Immature natural killer cell (primary cell): ENCODE measurements around the gene CCM2. TPM values are rescaled to one million over a fixed set of nuclear protein-coding genes. Genes with fewer than 3 reads are reported as not detected.

ENCODE experiments used
- DNase-seq, 3 donors: peaks; one replicate each; pipeline ENCODE4 v3.0.0; 2022; ENCODE audit warnings: mixed read lengths in 1 of 3
- H3K27ac Mint-ChIP-seq, 6 donors: one replicate each; pipeline ENCODE4 v1.8.0; 2020; ENCODE audit warnings: mixed read lengths in 6 of 6, mild to moderate bottlenecking in 5 of 6, inconsistent platforms in 4 of 6, moderate library complexity in 3 of 6
- H3K27me3 Mint-ChIP-seq, 3 donors: one replicate each; pipeline ENCODE4 v1.8.0; 2020 to 2021; ENCODE audit warnings: low read depth in 3 of 3, mild to moderate bottlenecking in 3 of 3, mixed read lengths in 3 of 3, moderate library complexity in 3 of 3, inconsistent platforms in 1 of 3
- H3K36me3 Mint-ChIP-seq, 3 donors: one replicate each; pipeline ENCODE4 v1.8.0; 2020; ENCODE audit warnings: mixed read lengths in 3 of 3, inconsistent platforms in 2 of 3, mild to moderate bottlenecking in 2 of 3
- H3K4me1 Mint-ChIP-seq, 2 donors: one replicate each; pipeline ENCODE4 v1.8.0; 2020; ENCODE audit warnings: inconsistent platforms in 2 of 2, mild to moderate bottlenecking in 2 of 2, mixed read lengths in 2 of 2, moderate library complexity in 1 of 2
- H3K4me3 Mint-ChIP-seq, 5 donors: one replicate each; pipeline ENCODE4 v1.8.0; 2020; ENCODE audit warnings: mild to moderate bottlenecking in 5 of 5, mixed read lengths in 5 of 5, inconsistent platforms in 3 of 5, moderate library complexity in 3 of 5
- H3K9me3 Mint-ChIP-seq, 6 donors: one replicate each; pipeline ENCODE4 v1.8.0; 2020; ENCODE audit warnings: mild to moderate bottlenecking in 6 of 6, mixed read lengths in 6 of 6, inconsistent platforms in 4 of 6, moderate library complexity in 3 of 6
- polyA plus RNA-seq, 3 donors: library from polyadenylated mRNA; unstranded; fragments of 300-500 nt; fragmentation: Illumina TruSeq; gene quantifications; one replicate each; pipeline ENCODE4 v1.2.3, GENCODE V29; 2021

Gene CCM2
- polyA plus RNA-seq, 3 donors from 2014 or later, result 60.4 to 120 (median 103) TPM

DNA sequence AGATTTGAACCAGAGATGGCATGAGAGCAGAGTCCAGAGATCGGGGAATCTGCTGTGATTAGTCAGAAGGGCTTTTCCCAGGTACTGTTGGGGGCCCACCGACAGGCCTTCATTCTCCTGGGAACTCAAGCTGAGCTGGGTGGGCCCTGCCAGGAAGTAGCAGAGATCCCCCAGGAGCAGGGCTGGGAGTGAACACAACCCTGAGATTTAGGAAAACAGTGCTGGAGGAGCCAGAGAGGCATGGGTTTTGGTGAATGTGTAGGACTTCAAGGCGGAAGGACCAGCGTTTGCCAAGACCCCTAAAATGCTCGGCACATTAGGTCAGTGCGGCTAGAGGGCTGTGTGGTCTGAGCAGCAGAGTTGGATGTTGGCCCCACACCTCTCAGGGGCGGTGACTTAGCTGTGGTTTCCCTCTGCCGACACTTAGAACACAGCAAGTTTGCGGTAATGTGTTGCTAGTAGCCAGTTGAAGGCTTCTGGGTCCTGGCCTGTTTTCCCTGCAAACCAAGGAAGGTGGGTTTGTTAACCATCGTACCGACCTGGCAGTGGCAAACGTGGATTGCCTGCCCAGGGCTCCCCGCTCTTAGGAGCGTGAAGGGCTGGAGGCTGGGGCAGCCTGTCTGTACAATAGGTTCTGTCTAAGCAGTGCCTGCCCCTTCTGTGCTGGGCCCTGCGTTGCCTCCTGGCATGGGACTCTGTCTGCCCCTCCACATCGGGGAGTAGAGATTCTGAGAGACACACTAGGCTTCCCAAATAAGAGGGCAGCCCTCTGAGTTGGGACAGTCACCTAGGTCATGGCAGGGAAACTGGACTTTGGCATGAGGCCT lies 74.7 kb downstream of the CCM2 start:
- Mint-ChIP-seq H3K9me3 (no peaks in the 10 kb centered on the region), H3K36me3 (peaks cover 4 to 32% (median 16%) of the 10 kb centered on the region in 3 donors), H3K27ac (peak overlapping the region; percentile 76 to 94 (median 86)), H3K4me1 (peaks cover 52 to 68% of the 10 kb centered on the region in 2 donors), H3K27me3 (peaks cover 1 to 4% (median 3%) of the 10 kb centered on the region in 3 donors), H3K4me3 (peak overlapping the region; percentile 61 to 77 (median 73))
- peak; percentile 56 to 65 (median 61) for DNase-seq

DNA sequence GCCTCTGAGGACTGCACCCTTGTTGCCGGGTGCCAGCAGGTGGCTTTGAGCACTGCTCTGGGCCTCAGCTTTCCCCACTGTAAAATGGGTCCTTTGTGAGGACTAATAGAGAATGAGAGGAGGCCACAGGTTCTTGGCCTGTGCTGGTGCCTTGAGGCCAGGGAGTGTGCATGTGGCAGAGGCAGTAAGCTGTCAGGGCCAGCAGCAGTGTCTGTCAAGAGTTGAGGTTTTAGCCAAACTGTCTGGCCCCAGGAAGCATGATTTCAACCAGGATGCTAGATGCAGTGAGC lies 75.3 kb downstream of the CCM2 start:
- no peak for DNase-seq
- Mint-ChIP-seq H3K36me3 (peaks cover 4 to 32% (median 16%) of the 10 kb centered on the region in 3 donors), H3K9me3 (no peaks in the 10 kb centered on the region), H3K4me3 (peak overlapping the region; percentile 61 to 77 (median 73)), H3K27me3 (peaks cover 1 to 4% (median 3%) of the 10 kb centered on the region in 3 donors), H3K4me1 (peaks cover 52 to 68% of the 10 kb centered on the region in 2 donors), H3K27ac (peak overlapping the region; percentile 76 to 94 (median 86))

DNA sequence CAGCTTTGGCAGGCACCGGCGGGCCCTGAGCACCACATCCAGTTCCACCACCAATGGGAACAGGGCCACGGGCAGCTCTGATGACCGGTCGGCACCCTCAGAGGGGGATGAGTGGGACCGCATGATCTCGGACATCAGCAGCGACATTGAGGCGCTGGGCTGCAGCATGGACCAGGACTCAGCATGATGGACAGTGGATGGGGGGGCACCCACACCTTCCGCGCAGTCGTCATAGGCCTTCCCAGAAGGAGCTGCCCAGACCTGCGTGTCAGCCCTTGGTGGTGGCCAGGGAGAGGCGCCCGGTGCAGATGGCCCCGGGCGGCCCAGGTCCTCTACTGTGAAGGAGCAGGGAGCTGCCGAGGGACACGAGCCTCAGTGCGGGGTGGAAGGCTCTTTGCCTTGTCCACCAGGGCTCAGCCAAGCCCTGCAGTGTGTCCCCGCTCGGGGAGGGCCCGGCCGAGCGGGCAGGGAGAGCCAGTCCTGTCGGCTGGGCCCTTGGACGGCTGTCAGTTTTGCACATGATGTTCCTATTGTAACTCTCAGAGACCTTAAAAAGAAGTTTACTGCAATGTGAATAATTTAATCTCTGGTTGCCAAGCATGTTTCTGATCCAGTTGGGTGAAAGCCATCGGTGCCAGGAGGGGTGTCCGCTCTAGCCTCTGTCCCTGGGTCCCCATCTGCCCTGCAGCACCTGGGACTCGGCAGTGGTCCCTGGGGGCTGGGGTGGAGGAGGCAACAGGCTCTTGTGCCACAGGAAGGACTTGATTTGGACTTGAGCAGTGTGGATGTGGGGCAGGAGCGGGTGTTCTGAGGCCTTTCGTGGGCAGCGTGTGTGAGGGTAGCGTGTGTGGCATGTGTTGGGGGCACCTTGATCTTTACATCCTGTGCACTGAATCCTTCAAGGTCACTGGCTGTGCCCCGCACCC lies 76.1 kb downstream of the CCM2 start:
- peak overlapping the region in 5 of 6 donors; percentile 10 to 94 (median 85) for H3K27ac Mint-ChIP-seq
- H3K9me3 Mint-ChIP-seq, result no peaks in the 10 kb centered on the region
- H3K4me1 Mint-ChIP-seq, result peaks cover 52 to 69% of the 10 kb centered on the region in 2 donors
- H3K27me3 Mint-ChIP-seq, result peaks cover 1 to 4% (median 3%) of the 10 kb centered on the region in 3 donors
- no peak for DNase-seq
- peak overlapping the region in 1 of 5 donors; percentile 3 for H3K4me3 Mint-ChIP-seq
- peaks cover 4 to 32% (median 16%) of the 10 kb centered on the region in 3 donors for H3K36me3 Mint-ChIP-seq

DNA sequence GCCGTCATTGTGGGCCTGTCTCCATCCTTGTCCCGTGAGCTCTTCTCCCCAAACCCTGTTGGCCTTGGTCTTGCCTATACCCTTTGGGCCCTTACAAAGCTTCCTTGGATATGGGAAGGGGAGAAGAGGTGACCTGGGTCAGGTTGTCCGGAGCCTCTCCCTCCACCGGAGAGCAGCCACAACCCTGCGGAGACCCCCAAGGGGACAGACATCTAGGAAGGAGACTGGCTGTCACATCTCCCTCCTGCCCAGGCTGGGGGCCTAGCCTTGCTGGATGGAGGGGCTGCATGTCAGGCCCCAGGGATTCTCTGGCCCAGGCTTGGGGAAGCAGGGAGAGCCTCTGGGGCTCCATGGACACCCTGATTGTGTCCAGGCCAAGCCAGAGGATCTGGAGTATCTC lies 76.9 kb downstream of the CCM2 start:
- no peak for DNase-seq
- Mint-ChIP-seq H3K4me3 (peak overlapping the region in 1 of 5 donors; percentile 36), H3K27ac (peak overlapping the region in 3 of 6 donors; percentile 34 to 74 (median 45)), H3K4me1 (peaks cover 45 to 64% of the 10 kb centered on the region in 2 donors), H3K9me3 (no peaks in the 10 kb centered on the region), H3K36me3 (peaks cover 4 to 24% (median 12%) of the 10 kb centered on the region in 3 donors), H3K27me3 (peaks cover 1 to 4% (median 2%) of the 10 kb centered on the region in 3 donors)

DNA sequence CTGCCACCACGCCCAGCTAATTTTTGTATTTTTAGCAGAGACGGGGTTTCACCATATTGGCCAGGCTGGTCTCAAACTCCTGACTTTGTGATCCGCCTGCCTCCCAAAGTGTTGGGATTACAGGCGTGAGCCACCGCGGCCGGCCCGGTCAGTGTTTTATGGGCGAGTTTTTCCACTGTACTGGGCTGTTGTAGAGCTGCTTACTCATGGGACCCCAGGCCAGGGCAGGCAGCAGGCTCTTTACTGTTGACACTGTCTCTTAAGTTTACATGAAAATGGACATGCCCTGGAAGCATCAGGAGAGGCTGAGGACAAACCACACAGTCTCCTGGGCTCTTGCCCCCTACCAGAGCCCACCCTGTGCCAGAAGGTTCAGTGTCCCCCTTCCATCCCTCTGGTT lies 77.6 kb downstream of the CCM2 start:
- Mint-ChIP-seq H3K4me1 (peaks cover 39 to 57% of the 10 kb centered on the region in 2 donors), H3K4me3 (peak overlapping the region in 1 of 5 donors; percentile 42), H3K27me3 (peaks cover 1 to 4% (median 2%) of the 10 kb centered on the region in 3 donors), H3K36me3 (peaks cover 4 to 21% (median 10%) of the 10 kb centered on the region in 3 donors), H3K9me3 (no peaks in the 10 kb centered on the region), H3K27ac (peak overlapping the region in 3 of 6 donors; percentile 34 to 62 (median 36))
- DNase-seq, result no peak

DNA sequence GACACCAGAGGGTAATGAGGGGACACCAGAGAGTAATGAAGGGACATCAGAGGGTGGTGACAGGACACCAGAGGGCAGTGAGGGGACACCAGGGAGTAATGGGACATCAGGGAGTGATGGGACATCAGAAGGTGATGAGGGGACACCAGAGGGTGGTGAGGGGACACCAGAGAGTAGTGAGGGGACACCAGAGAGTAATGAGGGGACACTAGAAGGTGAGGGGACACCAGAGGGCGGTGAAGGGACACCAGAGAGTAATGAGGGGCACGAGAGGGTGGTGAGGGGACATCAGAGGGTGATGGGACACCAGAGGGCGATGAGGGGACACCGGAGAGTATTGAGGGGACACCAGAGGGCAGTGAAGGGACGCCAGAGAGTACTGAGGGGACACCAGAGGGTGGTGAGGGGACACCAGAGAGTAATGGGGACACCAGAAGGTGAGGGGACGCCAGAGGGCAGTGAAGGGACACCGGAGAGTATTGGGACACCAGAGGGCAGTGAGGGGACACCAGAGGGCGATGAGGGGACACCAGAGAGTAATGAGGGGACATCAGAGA lies 78.2 kb downstream of the CCM2 start:
- no peak for DNase-seq
- Mint-ChIP-seq H3K9me3 (no peaks in the 10 kb centered on the region), H3K4me3 (peak overlapping the region in 1 of 5 donors; percentile 54), H3K36me3 (peaks cover 4 to 15% (median 6%) of the 10 kb centered on the region in 3 donors), H3K27me3 (peaks cover 1 to 4% (median 2%) of the 10 kb centered on the region in 3 donors), H3K27ac (peak overlapping the region in 4 of 6 donors; percentile 31 to 83 (median 58)), H3K4me1 (peaks cover 33 to 51% of the 10 kb centered on the region in 2 donors)

DNA sequence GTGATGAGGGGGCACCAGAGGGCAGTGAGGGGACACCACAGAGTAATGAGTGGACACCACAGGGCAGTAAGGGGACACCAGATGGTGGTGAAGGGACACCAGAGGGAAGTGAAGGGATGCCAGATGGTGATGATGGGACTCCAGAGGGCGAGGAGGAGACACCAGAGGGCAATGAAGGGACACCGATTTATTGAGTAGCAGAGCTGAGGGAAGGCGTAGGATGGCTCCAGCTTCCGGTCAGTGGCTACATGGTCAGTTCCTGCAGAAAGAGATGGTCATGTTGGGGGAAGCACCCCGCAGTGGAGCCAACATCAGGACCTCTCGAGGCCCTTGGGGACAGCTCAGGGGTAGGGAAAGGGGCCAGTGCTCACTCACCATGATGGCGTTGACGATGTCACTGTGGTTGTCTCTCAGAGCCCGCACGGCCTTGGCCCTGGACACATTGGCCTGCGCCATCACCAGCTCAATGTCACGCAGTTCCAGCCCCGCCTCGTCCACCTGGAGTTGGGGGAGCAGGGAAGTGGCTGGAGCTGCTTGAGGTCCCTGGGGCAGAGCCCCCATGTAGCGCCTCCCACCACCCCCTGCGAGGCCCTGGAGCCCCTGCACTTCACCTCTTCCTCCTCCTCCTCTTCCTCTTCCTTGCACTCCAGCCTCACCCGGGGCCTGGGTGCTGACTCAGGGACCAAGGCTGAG lies 80.4 kb downstream of the CCM2 start:
- peaks cover 0 to 4% (median 0%) of the 10 kb centered on the region in 3 donors for H3K27me3 Mint-ChIP-seq
- H3K27ac Mint-ChIP-seq, result peak overlapping the region; percentile 44 to 84 (median 64)
- H3K9me3 Mint-ChIP-seq, result no peaks in the 10 kb centered on the region
- H3K4me1 Mint-ChIP-seq, result peaks cover 10 to 29% of the 10 kb centered on the region in 2 donors
- DNase-seq, result no peak
- peaks cover 0 to under 1% (median under 1%) of the 10 kb centered on the region in 3 donors for H3K36me3 Mint-ChIP-seq
- H3K4me3 Mint-ChIP-seq, result no peak overlapping the region

DNA sequence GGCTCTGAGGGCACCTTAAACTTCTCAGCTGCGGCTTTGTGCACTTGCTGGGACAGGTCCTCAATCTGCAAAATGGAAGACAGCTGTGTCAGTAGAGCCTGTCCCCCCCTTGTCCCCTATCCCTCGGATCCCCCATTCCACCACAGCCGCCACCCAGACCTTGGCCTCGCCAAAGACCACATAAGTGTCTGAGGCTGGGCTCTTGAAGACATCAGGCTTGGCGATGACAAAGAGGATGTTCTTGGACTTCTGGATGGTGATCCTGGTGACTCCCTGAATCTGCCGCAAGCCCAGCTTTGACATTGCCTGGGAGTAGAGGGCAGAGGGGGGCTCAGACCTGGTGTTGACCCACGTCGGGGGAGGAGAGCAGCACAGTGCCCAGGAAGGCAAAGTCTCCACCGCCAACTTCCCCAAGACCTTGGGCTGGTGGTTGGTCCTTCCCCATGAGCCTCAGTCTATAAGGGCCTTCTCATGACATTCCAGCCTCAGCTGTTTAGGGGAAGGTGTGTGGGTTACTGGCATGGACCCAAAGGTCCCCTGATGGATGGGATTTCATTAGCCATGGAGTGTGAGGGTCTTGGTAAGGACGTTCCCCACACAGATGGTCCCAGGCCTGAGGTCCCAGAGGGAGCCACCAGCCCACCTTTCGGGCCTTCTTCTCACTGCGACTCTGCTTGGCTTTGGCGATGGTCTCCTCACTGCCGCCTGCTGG lies 81.1 kb downstream of the CCM2 start:
- Mint-ChIP-seq H3K27ac (peak overlapping the region; percentile 23 to 73 (median 54)), H3K27me3 (peaks cover 0 to 4% (median 0%) of the 10 kb centered on the region in 3 donors), H3K9me3 (no peaks in the 10 kb centered on the region), H3K4me1 (peaks cover 7 to 24% of the 10 kb centered on the region in 2 donors), H3K36me3 (no peaks in the 10 kb centered on the region), H3K4me3 (no peak overlapping the region)
- no peak for DNase-seq

DNA sequence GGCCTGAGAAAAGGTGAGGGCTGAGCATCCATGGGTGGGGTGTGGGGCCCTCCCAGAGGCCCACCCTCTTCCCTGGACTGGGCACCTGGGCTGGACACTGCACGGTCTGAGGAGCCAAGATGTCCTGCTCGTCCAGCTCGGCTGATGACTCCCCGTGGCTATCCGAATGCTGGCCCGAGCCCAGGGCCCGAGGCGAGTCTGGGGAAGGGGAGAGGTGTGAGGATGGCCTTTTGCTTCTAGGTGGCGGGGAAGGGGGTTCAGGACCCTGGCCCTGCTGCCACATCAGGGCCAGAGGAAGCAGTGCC lies 81.6 kb downstream of the CCM2 start:
- no peak overlapping the region for H3K4me3 Mint-ChIP-seq
- no peak overlapping the region for H3K27ac Mint-ChIP-seq
- H3K4me1 Mint-ChIP-seq, result peaks cover 7 to 20% of the 10 kb centered on the region in 2 donors
- no peaks in the 10 kb centered on the region for H3K36me3 Mint-ChIP-seq
- no peak for DNase-seq
- H3K9me3 Mint-ChIP-seq, result no peaks in the 10 kb centered on the region
- peaks cover 0 to 4% (median 0%) of the 10 kb centered on the region in 3 donors for H3K27me3 Mint-ChIP-seq

DNA sequence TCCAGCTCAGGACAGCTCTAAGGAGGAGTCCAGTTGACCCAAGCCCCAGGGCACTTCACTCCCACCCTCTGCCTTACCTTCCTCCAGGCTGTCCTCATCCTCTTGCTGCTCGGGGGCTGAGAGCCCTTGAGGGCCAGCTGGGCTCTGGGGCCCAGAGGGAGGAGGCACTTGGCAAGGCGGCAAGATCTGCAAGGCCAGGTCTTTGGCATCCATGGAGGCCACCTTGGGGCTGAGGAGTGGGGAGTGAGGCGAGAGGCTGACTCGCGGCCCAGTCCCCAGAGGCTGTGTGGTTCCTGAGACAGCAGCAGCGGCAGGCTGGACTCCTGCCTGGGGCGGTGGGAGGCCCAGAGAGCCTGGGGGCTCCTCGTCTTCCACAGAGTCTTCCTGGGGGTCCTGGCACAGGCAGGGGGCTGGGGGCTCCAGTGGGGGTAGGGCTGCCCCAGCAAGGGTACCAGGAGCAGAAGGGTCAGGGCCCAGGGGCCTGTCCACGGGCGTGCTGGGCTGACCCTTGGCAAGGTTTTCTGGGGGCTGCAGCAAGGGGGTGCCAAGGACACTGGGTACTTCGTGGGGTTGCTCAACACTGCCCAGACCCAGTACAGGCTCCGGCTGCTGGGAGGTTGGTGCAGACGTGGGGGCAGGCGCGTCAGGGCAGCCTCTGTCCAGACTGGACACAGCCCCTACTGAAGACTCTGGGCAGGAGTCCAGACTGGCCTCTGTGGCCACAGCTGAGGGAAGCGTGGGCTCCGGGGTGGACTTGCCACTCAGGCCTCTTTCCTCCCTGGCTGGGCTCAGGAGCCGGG lies 82.2 kb downstream of the CCM2 start:
- no peaks in the 10 kb centered on the region for H3K9me3 Mint-ChIP-seq
- no peak overlapping the region for H3K27ac Mint-ChIP-seq
- no peak for DNase-seq
- H3K27me3 Mint-ChIP-seq, result peaks cover 0 to 4% (median 0%) of the 10 kb centered on the region in 3 donors
- no peaks in the 10 kb centered on the region for H3K36me3 Mint-ChIP-seq
- H3K4me1 Mint-ChIP-seq, result peaks cover 4 to 14% of the 10 kb centered on the region in 2 donors
- H3K4me3 Mint-ChIP-seq, result no peak overlapping the region

DNA sequence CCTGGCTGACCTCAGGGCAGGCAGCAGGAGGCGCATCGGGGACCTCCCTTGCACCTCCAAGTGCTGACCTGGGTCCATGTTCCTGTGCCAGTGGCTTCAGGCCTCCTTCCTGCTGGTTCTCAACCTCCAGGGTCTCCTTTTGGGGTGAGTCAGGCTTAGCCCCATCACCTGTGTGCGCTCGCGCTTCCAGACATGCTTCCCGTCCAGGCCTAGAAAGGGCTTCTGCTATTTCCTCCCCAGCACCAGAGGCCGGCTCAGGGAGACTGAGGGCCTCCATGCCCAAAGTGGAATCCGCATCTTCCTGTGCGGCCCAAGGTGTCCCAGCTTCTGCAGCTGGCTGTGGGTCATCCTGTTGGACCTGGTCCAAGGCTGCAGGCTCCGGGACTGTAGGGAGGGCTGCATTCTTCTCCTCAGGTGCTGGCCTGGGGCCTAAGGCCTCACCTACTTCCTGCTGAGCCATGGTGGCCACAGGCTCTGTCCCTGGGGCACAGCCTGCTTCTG lies 82.9 kb downstream of the CCM2 start:
- Mint-ChIP-seq H3K27me3 (peaks cover 0 to 4% (median under 1%) of the 10 kb centered on the region in 3 donors), H3K9me3 (no peaks in the 10 kb centered on the region), H3K4me1 (peaks cover 0 to 10% of the 10 kb centered on the region in 2 donors), H3K4me3 (no peak overlapping the region), H3K27ac (no peak overlapping the region), H3K36me3 (no peaks in the 10 kb centered on the region)
- no peak for DNase-seq

DNA sequence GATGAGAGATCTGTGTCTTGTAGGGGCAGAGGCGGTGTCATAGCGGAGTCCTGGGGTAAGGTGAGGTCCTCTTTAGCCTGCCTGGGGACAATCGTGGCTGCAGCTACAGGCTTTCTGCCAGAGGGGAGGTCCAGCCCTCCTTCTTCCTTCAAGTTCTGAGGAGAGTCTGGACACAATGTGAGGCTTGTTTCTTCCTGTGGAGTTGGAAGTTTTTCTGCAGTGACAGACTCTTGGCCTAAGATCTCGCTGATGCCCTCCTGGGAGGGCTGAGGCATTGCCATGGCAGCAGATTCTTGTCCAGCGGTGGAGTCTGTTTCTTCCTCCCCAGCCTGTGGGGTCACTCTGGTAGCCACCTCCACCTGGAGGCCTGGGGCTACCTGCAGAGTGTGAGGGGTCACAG lies 84.3 kb downstream of the CCM2 start:
- DNase-seq, result no peak
- peak overlapping the region in 1 of 6 donors; percentile 40 for H3K27ac Mint-ChIP-seq
- H3K4me3 Mint-ChIP-seq, result no peak overlapping the region
- no peaks in the 10 kb centered on the region for H3K36me3 Mint-ChIP-seq
- no peaks in the 10 kb centered on the region for H3K9me3 Mint-ChIP-seq
- peaks cover 2 to 3% of the 10 kb centered on the region in 2 donors for H3K4me1 Mint-ChIP-seq
- H3K27me3 Mint-ChIP-seq, result peaks cover under 1 to 4% (median under 1%) of the 10 kb centered on the region in 3 donors
